NT2/D1 (cell line): Measurements from ENCODE around the gene MCF2L.

Experiments
- YY1 ChIP-seq: IDR thresholded peaks from 2 replicates; pipeline ENCODE4 v1.6.1; 2011; ENCODE audit not compliant: insufficient read length, insufficient read depth
- ZNF274 ChIP-seq: IDR thresholded peaks from 2 replicates; pipeline ENCODE4 v1.6.1; 2011; ENCODE audit warnings: mild to moderate bottlenecking, low read depth, low read length

DNA sequence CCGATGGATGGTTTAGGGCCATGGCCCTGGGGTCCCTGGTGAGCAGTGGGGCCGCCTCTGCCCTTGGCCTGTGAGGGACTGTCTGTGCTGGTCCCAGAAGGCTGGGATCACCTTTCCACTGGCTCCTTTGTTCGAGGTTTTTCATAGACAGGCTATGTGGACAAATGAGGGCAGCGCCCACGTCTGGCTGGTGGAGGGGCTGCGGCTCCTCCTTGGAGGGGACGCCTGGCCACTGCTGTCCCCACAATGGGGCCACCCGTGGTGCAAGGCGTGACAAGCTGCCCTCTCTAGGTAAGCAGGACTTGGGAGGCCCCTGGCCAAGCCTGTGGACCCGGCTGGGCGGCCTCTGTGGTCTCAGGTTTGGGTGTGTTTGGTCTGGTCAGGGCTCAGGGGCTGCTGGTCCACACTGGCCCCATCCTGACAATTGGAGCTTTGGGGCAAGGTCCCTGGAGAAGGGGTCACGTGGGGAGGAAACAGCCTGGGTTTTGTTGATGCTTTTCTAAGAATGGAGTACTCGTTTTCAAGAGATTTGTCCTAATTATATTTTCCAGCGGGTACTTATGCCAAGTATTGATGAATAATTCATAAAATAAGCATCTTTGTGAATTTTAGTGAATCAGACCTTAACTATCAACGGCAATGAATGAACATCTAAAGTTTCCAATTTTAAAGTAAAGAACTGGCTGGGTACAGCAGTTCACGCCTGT lies 33.3 kb downstream of the MCF2L start:
- TF ChIP-seq YY1 (no peak), ZNF274 (no peak)
